Neural progenitor cell (in vitro differentiated cells): ENCODE data around the gene PCNX2. TPM values are rescaled to one million over a fixed set of nuclear protein-coding genes. Genes with fewer than 3 reads are reported as not detected.

Experiments
- DNase-seq: peaks from one replicate; pipeline ENCODE4 v3.0.0-alpha.2; 2016; ENCODE audit warnings: low spot score
- H2AFZ ChIP-seq: fragments of 200-600 bp; sonication (generic); replicated peaks from 2 replicates; pipeline ENCODE4 v1.6.1; 2016; ENCODE audit warnings: antibody characterized with exemption
- H3F3A ChIP-seq: fragments of 200-600 bp; sonication (generic); 2 replicates; pipeline ENCODE4 v1.6.1; 2016; ENCODE audit warnings: antibody characterized with exemption, low read depth
- H3K27ac ChIP-seq: fragments of 200-600 bp; sonication (generic); 2 replicates; pipeline ENCODE4 v1.5.1; 2016; ENCODE audit warnings: mild to moderate bottlenecking
- H3K27me3 ChIP-seq: fragments of 200-600 bp; sonication (generic); 2 replicates; pipeline ENCODE4 v1.6.1; 2016; ENCODE audit warnings: mild to moderate bottlenecking, moderate library complexity
- H3K36me3 ChIP-seq: fragments of 200-600 bp; sonication (generic); 2 replicates; pipeline ENCODE4 v1.5.1; 2016
- H3K4me1 ChIP-seq: fragments of 200-600 bp; sonication (generic); 2 replicates; pipeline ENCODE4 v1.6.1; 2016; ENCODE audit warnings: mixed run types
- H3K4me2 ChIP-seq: fragments of 200-600 bp; sonication (generic); 2 replicates; pipeline ENCODE4 v1.6.1; 2016
- H3K4me3 ChIP-seq: fragments of 200-600 bp; sonication (generic); 2 replicates; pipeline ENCODE4 v1.5.1; 2016
- H3K79me2 ChIP-seq: fragments of 200-600 bp; sonication (generic); 2 replicates; pipeline ENCODE4 v1.6.1; 2016; ENCODE audit warnings: low read depth
- H3K9ac ChIP-seq: fragments of 200-600 bp; sonication (generic); 2 replicates; pipeline ENCODE4 v1.6.1; 2016
- H3K9me3 ChIP-seq: fragments of 200-600 bp; sonication (generic); 2 replicates; pipeline ENCODE4 v1.5.1; 2016; ENCODE audit warnings: low read depth
- H4K20me1 ChIP-seq: fragments of 200-600 bp; sonication (generic); 2 replicates; pipeline ENCODE4 v1.6.1; 2016; ENCODE audit warnings: low read depth
- H3K27ac Mint-ChIP-seq: 3 replicates; pipeline ENCODE4 v1.8.0; 2021; ENCODE audit warnings: mixed read lengths
- H3K27me3 Mint-ChIP-seq: 2 replicates; pipeline ENCODE4 v1.8.0; 2022; ENCODE audit warnings: low read depth, mild to moderate bottlenecking, inconsistent platforms, moderate library complexity, mixed read lengths; ENCODE audit not compliant: insufficient read depth
- H3K36me3 Mint-ChIP-seq: 3 replicates; pipeline ENCODE4 v1.8.0; 2021; ENCODE audit warnings: mixed read lengths
- H3K4me1 Mint-ChIP-seq: 3 replicates; pipeline ENCODE4 v1.8.0; 2021; ENCODE audit warnings: mixed read lengths
- H3K4me3 Mint-ChIP-seq: 3 replicates; pipeline ENCODE4 v1.8.0; 2021; ENCODE audit warnings: mild to moderate bottlenecking, moderate library complexity, mixed read lengths
- H3K9me3 Mint-ChIP-seq: 3 replicates; pipeline ENCODE4 v1.8.0; 2020; ENCODE audit warnings: mixed read lengths
- CTCF ChIP-seq: fragments of 200-600 bp; sonication (generic); IDR thresholded peaks from 2 replicates; pipeline ENCODE4 v1.5.1; 2017; ENCODE audit warnings: antibody characterized with exemption, mild to moderate bottlenecking
- EZH2 ChIP-seq: fragments of 200-600 bp; sonication (generic); IDR thresholded peaks from 2 replicates; pipeline ENCODE4 v1.6.1; 2017; ENCODE audit warnings: antibody characterized with exemption, mild to moderate bottlenecking, moderate library complexity
- EZH2phosphoT487 ChIP-seq: fragments of 200-600 bp; sonication (generic); IDR thresholded peaks from 2 replicates; pipeline ENCODE4 v1.6.1; 2017; ENCODE audit warnings: antibody characterized with exemption
- total RNA-seq: library from RNA; depleted of rRNA; stranded (reverse); fragments of >200 nt; gene quantifications from 2 replicates; pipeline ENCODE4 v1.2.3, GENCODE V29; 2015; ENCODE audit warnings: low replicate concordance

PCNX2 gene
- total RNA-seq, 1 donor from 2014 or later = 30.8 TPM

- peak; percentile 24 for DNase-seq
- H3K4me1 ChIP-seq = peaks cover 4% of the 10 kb centered on the region
- no peak overlapping the region for H3K27ac Mint-ChIP-seq
- no peaks in the 10 kb centered on the region for H3K9me3 ChIP-seq
- H2AFZ ChIP-seq = no peak overlapping the region
- H3K79me2 ChIP-seq = peaks cover 4% of the 10 kb centered on the region
- no peaks in the 10 kb centered on the region for H3K27me3 ChIP-seq
- peaks cover 2% of the 10 kb centered on the region for H3K27me3 Mint-ChIP-seq
- H3K4me3 Mint-ChIP-seq = no peak overlapping the region
- no peak overlapping the region for H3K4me3 ChIP-seq
- H3K36me3 ChIP-seq = peaks cover 3% of the 10 kb centered on the region
- H3K27ac ChIP-seq = no peak overlapping the region
- peaks cover 7% of the 10 kb centered on the region for H3K4me1 Mint-ChIP-seq
- H3K9me3 Mint-ChIP-seq = no peaks in the 10 kb centered on the region
- H3K9ac ChIP-seq = no peak overlapping the region
- H4K20me1 ChIP-seq = no peaks in the 10 kb centered on the region
- peaks cover 19% of the 10 kb centered on the region for H3K36me3 Mint-ChIP-seq
- TF ChIP-seq EZH2 (no peak), CTCF (no peak), EZH2phosphoT487 (no peak)
- no peaks in the 10 kb centered on the region for H3F3A ChIP-seq
- no peak overlapping the region for H3K4me2 ChIP-seq
These were observed 41.6 kb downstream of the PCNX2 start for GRCh38 chr1:233253832-233254331.

- Histone ChIP-seq H3K4me3 (no peak overlapping the region), H2AFZ (no peak overlapping the region), H3F3A (no peaks in the 10 kb centered on the region), H3K27me3 (no peaks in the 10 kb centered on the region), H3K27ac (no peak overlapping the region), H3K4me2 (no peak overlapping the region), H4K20me1 (no peaks in the 10 kb centered on the region), H3K79me2 (peaks cover 4% of the 10 kb centered on the region), H3K36me3 (peaks cover 3% of the 10 kb centered on the region), H3K9ac (no peak overlapping the region), H3K4me1 (peaks cover 4% of the 10 kb centered on the region), H3K9me3 (no peaks in the 10 kb centered on the region)
- Mint-ChIP-seq H3K4me3 (no peak overlapping the region), H3K27ac (no peak overlapping the region), H3K9me3 (no peaks in the 10 kb centered on the region), H3K36me3 (peaks cover 16% of the 10 kb centered on the region), H3K27me3 (peaks cover 1% of the 10 kb centered on the region), H3K4me1 (peaks cover 7% of the 10 kb centered on the region)
- no peak for TF ChIP-seq CTCF
- TF ChIP-seq EZH2 = no peak
- TF ChIP-seq EZH2phosphoT487 = no peak
- DNase-seq = no peak
These were observed 42.2 kb downstream of the PCNX2 start for GRCh38 chr1:233253231-233253831.

GRCh38 chr1:233252441-233252840 is 43.1 kb downstream of the PCNX2 start:
- no peak overlapping the region for H3K27ac ChIP-seq
- peaks cover 7% of the 10 kb centered on the region for H3K4me1 Mint-ChIP-seq
- peaks cover 4% of the 10 kb centered on the region for H3K4me1 ChIP-seq
- H4K20me1 ChIP-seq = no peaks in the 10 kb centered on the region
- TF ChIP-seq CTCF (no peak), EZH2 (no peak), EZH2phosphoT487 (no peak)
- no peaks in the 10 kb centered on the region for H3K27me3 ChIP-seq
- peaks cover 3% of the 10 kb centered on the region for H3K36me3 ChIP-seq
- H3K79me2 ChIP-seq = peaks cover 4% of the 10 kb centered on the region
- no peaks in the 10 kb centered on the region for H3F3A ChIP-seq
- H3K27ac Mint-ChIP-seq = no peak overlapping the region
- no peaks in the 10 kb centered on the region for H3K27me3 Mint-ChIP-seq
- no peaks in the 10 kb centered on the region for H3K9me3 ChIP-seq
- H3K36me3 Mint-ChIP-seq = peaks cover 8% of the 10 kb centered on the region
- no peak overlapping the region for H3K4me3 ChIP-seq
- no peak for DNase-seq
- no peaks in the 10 kb centered on the region for H3K9me3 Mint-ChIP-seq
- H3K4me2 ChIP-seq = no peak overlapping the region
- no peak overlapping the region for H3K4me3 Mint-ChIP-seq
- no peak overlapping the region for H3K9ac ChIP-seq
- no peak overlapping the region for H2AFZ ChIP-seq
